ENCODE data around the gene C1QTNF12.

C1QTNF12 gene

GRCh38 chr1:1236945-1237873 is 9.3 kb downstream of the C1QTNF12 start:
- TF ChIP-seq CTCF (IDR thresholded peaks at IDR 0.05; ENCODE audit: low read depth, low read length, missing control alignments) = no peak
- no peak for DNase-seq (ENCODE audit: extremely low read depth, low read depth)
- no peak overlapping the region for H3K4me3 ChIP-seq (replicated peaks; ENCODE audit: low read depth, low read length)

- no peak overlapping the region for H3K4me3 ChIP-seq (replicated peaks; ENCODE audit: low read depth, low read length)
- no peak for DNase-seq (ENCODE audit: extremely low read depth, low read depth)
- no peak for TF ChIP-seq CTCF (IDR thresholded peaks at IDR 0.05; ENCODE audit: low read depth, low read length, missing control alignments)
These were observed 10.3 kb downstream of the C1QTNF12 start for GRCh38 chr1:1236176-1236763.

DNA sequence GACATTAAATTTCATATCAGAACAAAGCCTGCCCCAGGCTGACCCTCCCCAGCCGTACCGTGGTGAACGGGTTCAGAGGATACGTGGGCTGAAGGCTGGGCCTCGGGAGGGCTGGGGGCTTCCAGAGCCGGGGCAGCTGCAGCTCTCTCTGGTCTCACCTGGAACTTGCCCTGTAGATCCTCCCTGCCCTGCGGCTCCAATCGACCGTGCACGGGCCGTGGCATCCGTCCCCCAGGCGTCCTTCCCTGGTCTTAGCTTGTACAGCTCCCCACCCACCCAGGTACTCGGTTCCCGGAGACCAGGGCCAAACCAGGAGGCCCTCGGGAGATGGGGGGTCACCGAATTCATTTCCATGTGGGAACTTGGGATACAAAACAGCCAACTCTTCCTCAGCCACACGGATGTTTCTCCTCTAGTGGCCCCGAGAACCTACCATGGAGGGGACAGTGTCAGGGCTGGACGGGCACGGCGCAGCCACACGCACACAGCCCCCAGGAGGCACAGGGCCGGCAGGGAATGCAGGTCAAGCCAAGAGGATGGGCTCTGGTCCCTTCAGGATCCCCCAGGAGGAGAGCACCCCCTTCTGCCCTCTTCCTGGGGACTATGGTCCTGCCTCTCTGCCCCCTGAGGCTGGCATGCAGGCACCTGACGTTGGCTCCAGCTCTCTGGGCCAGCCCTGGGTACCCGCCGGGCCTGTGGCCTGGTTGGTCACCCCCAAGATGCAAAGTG is 11.3 kb downstream of the C1QTNF12 start:
- H3K4me3 ChIP-seq (replicated peaks; ENCODE audit: low read depth, low read length) = no peak overlapping the region
- DNase-seq (ENCODE audit: extremely low read depth, low read depth) = no peak
- TF ChIP-seq CTCF (IDR thresholded peaks at IDR 0.05; ENCODE audit: low read depth, low read length, missing control alignments) = no peak

DNA sequence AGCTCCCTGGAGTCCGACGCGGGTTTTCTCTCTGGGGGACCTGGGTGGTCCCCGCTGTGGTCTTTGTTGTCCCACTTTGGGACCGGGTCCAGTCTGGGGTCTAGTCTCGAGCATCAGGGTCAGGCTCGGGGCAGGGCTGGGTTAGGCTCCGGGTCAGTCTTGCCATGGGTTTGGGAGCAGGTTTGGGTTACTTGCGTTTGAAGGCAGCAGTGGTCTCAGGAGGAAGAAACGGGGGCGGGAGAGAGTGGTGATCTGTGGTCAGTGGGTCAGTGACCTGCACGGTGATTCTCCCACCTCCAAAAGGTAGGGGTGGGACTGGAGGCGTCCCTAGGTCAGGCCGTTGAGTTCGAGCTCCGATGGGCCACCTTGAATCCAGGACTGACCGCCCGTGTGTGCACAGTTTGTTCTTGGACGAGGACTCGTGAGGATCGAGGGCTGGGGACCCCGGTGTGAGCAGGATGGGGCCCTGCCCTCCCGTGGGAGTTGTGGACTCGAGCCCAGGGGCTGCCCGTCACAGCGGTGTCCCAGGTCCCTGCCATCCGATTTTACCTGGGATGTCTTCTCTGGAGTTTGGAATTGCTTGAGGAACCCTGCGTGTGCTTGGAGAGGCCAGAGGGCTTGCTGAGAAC is 12.2 kb downstream of the C1QTNF12 start:
- H3K4me3 ChIP-seq (replicated peaks; ENCODE audit: low read depth, low read length) = no peak overlapping the region
- no peak for TF ChIP-seq CTCF (IDR thresholded peaks at IDR 0.05; ENCODE audit: low read depth, low read length, missing control alignments)
- no peak for DNase-seq (ENCODE audit: extremely low read depth, low read depth)

GRCh38 chr1:1233567-1233892 is 13.0 kb downstream of the C1QTNF12 start:
- H3K4me3 ChIP-seq (replicated peaks; ENCODE audit: low read depth, low read length) = peak overlapping the region; percentile 7; the same call in 1 of the 2 replicates
- TF ChIP-seq CTCF (IDR thresholded peaks at IDR 0.05; ENCODE audit: low read depth, low read length, missing control alignments) = no peak
- DNase-seq (ENCODE audit: extremely low read depth, low read depth) = no peak

GRCh38 chr1:1232796-1233566 is 13.5 kb downstream of the C1QTNF12 start:
- no peak for TF ChIP-seq CTCF (IDR thresholded peaks at IDR 0.05; ENCODE audit: low read depth, low read length, missing control alignments)
- peak overlapping the region; percentile 31 for H3K4me3 ChIP-seq (replicated peaks; ENCODE audit: low read depth, low read length)
- no peak for DNase-seq (ENCODE audit: extremely low read depth, low read depth)
